ENCODE data around the gene DDX20. TPM values are rescaled to one million over a fixed set of nuclear protein-coding genes. Genes with fewer than 3 reads are reported as not detected.

DDX20 gene
- total RNA-seq, 1 experiment from 2014 or later, result 10.4 TPM

GRCh38 chr1:111732718-111733117 lies 23.0 kb upstream of the DDX20 start:
- Histone ChIP-seq H3K27me3 (replicated peaks; ENCODE audit: control insufficient read depth, insufficient read depth, low read length) (no peaks in the 10 kb centered on the region), H3K36me3 (ENCODE audit: control insufficient read depth, insufficient read depth, low read length) (no peaks in the 10 kb centered on the region), H3K9me3 (no peaks in the 10 kb centered on the region), H3K4me1 (peaks cover under 1% of the 10 kb centered on the region; the same call in 1 of the 2 replicates), H3K4me3 (ENCODE audit: low read depth, low read length) (no peak overlapping the region)
- POLR2A ChIA-PET, result no interaction called here
- CTCF ChIA-PET, result interaction anchor here (1.1 kb wide), 1 partner anchor 15 kb away, joined by 5 read pairs; no protein-coding TSS in a partner anchor
- H3K4me3 Mint-ChIP-seq (ENCODE audit: unreplicated experiment), result no peak overlapping the region
- H3K27ac Mint-ChIP-seq (ENCODE audit: unreplicated experiment), result no peak overlapping the region
- no peaks in the 10 kb centered on the region for H3K9me3 Mint-ChIP-seq (ENCODE audit: unreplicated experiment)
- DNase-seq, result no peak
- TF ChIP-seq CTCF (IDR thresholded peaks at IDR 0.05; ENCODE audit: insufficient read depth in 1 of 2, low read depth in 1 of 2, low read length in 1 of 2, severe bottlenecking in 1 of 2, unreplicated experiment in 1 of 2), result no peak
- no peaks in the 10 kb centered on the region for H3K27me3 Mint-ChIP-seq (ENCODE audit: insufficient read depth, unreplicated experiment)
- no peaks in the 10 kb centered on the region for H3K36me3 Mint-ChIP-seq (ENCODE audit: insufficient read depth, unreplicated experiment)
- no TSS peak for BruUV-seq (replicated peaks)
- peaks cover 12% of the 10 kb centered on the region for H3K4me1 Mint-ChIP-seq (ENCODE audit: low read depth, unreplicated experiment)
- intact Hi-C loops (cut with micrococcal nuclease; ENCODE audit: unreplicated experiment), result no loop called here

GRCh38 chr1:111733183-111733991 lies 22.3 kb upstream of the DDX20 start:
- Mint-ChIP-seq H3K4me1 (ENCODE audit: low read depth, unreplicated experiment) (peaks cover 18% of the 10 kb centered on the region), H3K4me3 (ENCODE audit: unreplicated experiment) (no peak overlapping the region), H3K27me3 (ENCODE audit: insufficient read depth, unreplicated experiment) (no peaks in the 10 kb centered on the region), H3K9me3 (ENCODE audit: unreplicated experiment) (no peaks in the 10 kb centered on the region), H3K27ac (ENCODE audit: unreplicated experiment) (no peak overlapping the region), H3K36me3 (ENCODE audit: insufficient read depth, unreplicated experiment) (no peaks in the 10 kb centered on the region)
- ChIA-PET CTCF (interaction anchor here (1.1 kb wide), 1 partner anchor 14 kb away, joined by 5 read pairs; no protein-coding TSS in a partner anchor), POLR2A (no interaction called here)
- Histone ChIP-seq H3K36me3 (ENCODE audit: control insufficient read depth, insufficient read depth, low read length) (no peaks in the 10 kb centered on the region), H3K27me3 (replicated peaks; ENCODE audit: control insufficient read depth, insufficient read depth, low read length) (no peaks in the 10 kb centered on the region), H3K9me3 (no peaks in the 10 kb centered on the region), H3K4me3 (ENCODE audit: low read depth, low read length) (no peak overlapping the region), H3K4me1 (peaks cover 4% of the 10 kb centered on the region; the same call in 1 of the 2 replicates)
- intact Hi-C loops (cut with micrococcal nuclease; ENCODE audit: unreplicated experiment), result no loop called here
- BruUV-seq (replicated peaks), result no TSS peak
- peak in 1 of 2 experiments; percentile 25 for DNase-seq
- TF ChIP-seq CTCF (IDR thresholded peaks at IDR 0.05; ENCODE audit: insufficient read depth in 1 of 2, low read depth in 1 of 2, low read length in 1 of 2, severe bottlenecking in 1 of 2, unreplicated experiment in 1 of 2), result no peak

- Mint-ChIP-seq H3K27me3 (ENCODE audit: insufficient read depth, unreplicated experiment) (no peaks in the 10 kb centered on the region), H3K36me3 (ENCODE audit: insufficient read depth, unreplicated experiment) (no peaks in the 10 kb centered on the region), H3K4me3 (ENCODE audit: unreplicated experiment) (no peak overlapping the region), H3K27ac (ENCODE audit: unreplicated experiment) (no peak overlapping the region), H3K4me1 (ENCODE audit: low read depth, unreplicated experiment) (peaks cover 23% of the 10 kb centered on the region), H3K9me3 (ENCODE audit: unreplicated experiment) (no peaks in the 10 kb centered on the region)
- TF ChIP-seq CTCF (IDR thresholded peaks at IDR 0.05; ENCODE audit: insufficient read depth in 1 of 2, low read depth in 1 of 2, low read length in 1 of 2, severe bottlenecking in 1 of 2, unreplicated experiment in 1 of 2), result no peak
- no TSS peak for BruUV-seq (replicated peaks)
- intact Hi-C loops (cut with micrococcal nuclease; ENCODE audit: unreplicated experiment), result no loop called here
- peaks cover 4% of the 10 kb centered on the region; the same call in 1 of the 2 replicates for H3K4me1 ChIP-seq
- no peak for DNase-seq
- ChIA-PET CTCF (no interaction called here), POLR2A (no interaction called here)
- H3K9me3 ChIP-seq, result no peaks in the 10 kb centered on the region
- H3K27me3 ChIP-seq (replicated peaks; ENCODE audit: control insufficient read depth, insufficient read depth, low read length), result no peaks in the 10 kb centered on the region
- H3K36me3 ChIP-seq (ENCODE audit: control insufficient read depth, insufficient read depth, low read length), result no peaks in the 10 kb centered on the region
- no peak overlapping the region for H3K4me3 ChIP-seq (ENCODE audit: low read depth, low read length)
These were observed 21.7 kb upstream of the DDX20 start for GRCh38 chr1:111733992-111734341.
